ENCODE data around the gene MMP8. TPM values are rescaled to one million over a fixed set of nuclear protein-coding genes. Genes with fewer than 3 reads are reported as not detected.

The MMP8 gene
- polyA plus RNA-seq, 3 donors, result 0.18 TPM; not detected in 2

GRCh38 chr11:102729849-102730815 lies 5.4 kb upstream of the MMP8 start:
- no peak for DNase-seq (ENCODE audit: low read depth in 3 of 3, low spot score in 2 of 3)

- no peak for DNase-seq (ENCODE audit: low read depth in 3 of 3, low spot score in 2 of 3)
Measured at GRCh38 chr11:102727890-102728289, 3.1 kb upstream of the MMP8 start.

- no peak for DNase-seq (ENCODE audit: low read depth in 3 of 3, low spot score in 2 of 3)
Measured at GRCh38 chr11:102722821-102723220, 1.9 kb downstream of the MMP8 start.

- DNase-seq (ENCODE audit: low read depth in 3 of 3, low spot score in 2 of 3), result no peak
Measured at GRCh38 chr11:102719620-102720277, 5.0 kb downstream of the MMP8 start.

GRCh38 chr11:102717280-102717679 lies 7.5 kb downstream of the MMP8 start:
- DNase-seq (ENCODE audit: low read depth in 3 of 3, low spot score in 2 of 3), result no peak

- DNase-seq (ENCODE audit: low read depth in 3 of 3, low spot score in 2 of 3), result no peak
Measured at GRCh38 chr11:102716527-102716926, 8.2 kb downstream of the MMP8 start.

- no peak for DNase-seq (ENCODE audit: low read depth in 3 of 3, low spot score in 2 of 3)
Measured at GRCh38 chr11:102712137-102712536, 12.6 kb downstream of the MMP8 start.

- DNase-seq (ENCODE audit: low read depth in 3 of 3, low spot score in 2 of 3), result no peak
Measured at GRCh38 chr11:102709201-102709945, 15.4 kb downstream of the MMP8 start.

- no peak for DNase-seq (ENCODE audit: low read depth in 3 of 3, low spot score in 2 of 3)
Measured at GRCh38 chr11:102708654-102709053, 16.1 kb downstream of the MMP8 start.

- no peak for DNase-seq (ENCODE audit: low read depth in 3 of 3, low spot score in 2 of 3)
Measured at GRCh38 chr11:102705626-102706025, 19.1 kb downstream of the MMP8 start, which contains the start of gene MMP27. TSS of gene MMP27 (minus strand) at chr11:102705769. CDS start at chr11:102705714, 55 bp downstream.

GRCh38 chr11:102704841-102705240 lies 19.9 kb downstream of the MMP8 start:
- DNase-seq (ENCODE audit: low read depth in 3 of 3, low spot score in 2 of 3), result no peak

- DNase-seq (ENCODE audit: low read depth in 3 of 3, low spot score in 2 of 3), result no peak
Measured at GRCh38 chr11:102703826-102704493, 20.8 kb downstream of the MMP8 start.

- no peak for DNase-seq (ENCODE audit: low read depth in 3 of 3, low spot score in 2 of 3)
Measured at GRCh38 chr11:102695201-102695600, 29.6 kb downstream of the MMP8 start.

- no peak for DNase-seq (ENCODE audit: low read depth in 3 of 3, low spot score in 2 of 3)
Measured at GRCh38 chr11:102685754-102686153, 39.0 kb downstream of the MMP8 start.

GRCh38 chr11:102685338-102685737 lies 39.4 kb downstream of the MMP8 start:
- no peak for DNase-seq (ENCODE audit: low read depth in 3 of 3, low spot score in 2 of 3)

- DNase-seq (ENCODE audit: low read depth in 3 of 3, low spot score in 2 of 3), result no peak
Measured at GRCh38 chr11:102683277-102683676, 41.5 kb downstream of the MMP8 start.

GRCh38 chr11:102680945-102681344 lies 43.8 kb downstream of the MMP8 start:
- no peak for DNase-seq (ENCODE audit: low read depth in 3 of 3, low spot score in 2 of 3)

GRCh38 chr11:102678022-102678421 lies 46.7 kb downstream of the MMP8 start:
- no peak for DNase-seq (ENCODE audit: low read depth in 3 of 3, low spot score in 2 of 3)

- DNase-seq (ENCODE audit: low read depth in 3 of 3, low spot score in 2 of 3), result no peak
Measured at GRCh38 chr11:102676084-102676483, 48.7 kb downstream of the MMP8 start.

GRCh38 chr11:102669664-102670063 lies 55.1 kb downstream of the MMP8 start:
- no peak for DNase-seq (ENCODE audit: low read depth in 3 of 3, low spot score in 2 of 3)

All from right renal cortex interstitium (tissue), 3 donors.